GM19324 (cell line): ENCODE measurements around the gene LGALS7B.

ENCODE experiments used
- ATAC-seq: cut with Tn5 transposase; IDR thresholded peaks from one replicate; pipeline ENCODE4 v1.9.1; 2021; ENCODE audit warnings: mild to moderate bottlenecking, moderate library complexity; ENCODE audit not compliant: unreplicated experiment, low FRiP score

The LGALS7B gene

GRCh38 chr19:38839816-38840582, 51.0 kb downstream of the LGALS7B start:
- ATAC-seq, result no peak

GRCh38 chr19:38840583-38840968, 51.6 kb downstream of the LGALS7B start:
- no peak for ATAC-seq
